HG02642 (cell line): ENCODE results near the gene ANKFN1.

Source experiments
- ATAC-seq: cut with Tn5 transposase; IDR thresholded peaks from one replicate; pipeline ENCODE4 v1.9.1; 2021; ENCODE audit warnings: mild to moderate bottlenecking; ENCODE audit not compliant: unreplicated experiment, poor library complexity

The ANKFN1 gene

DNA sequence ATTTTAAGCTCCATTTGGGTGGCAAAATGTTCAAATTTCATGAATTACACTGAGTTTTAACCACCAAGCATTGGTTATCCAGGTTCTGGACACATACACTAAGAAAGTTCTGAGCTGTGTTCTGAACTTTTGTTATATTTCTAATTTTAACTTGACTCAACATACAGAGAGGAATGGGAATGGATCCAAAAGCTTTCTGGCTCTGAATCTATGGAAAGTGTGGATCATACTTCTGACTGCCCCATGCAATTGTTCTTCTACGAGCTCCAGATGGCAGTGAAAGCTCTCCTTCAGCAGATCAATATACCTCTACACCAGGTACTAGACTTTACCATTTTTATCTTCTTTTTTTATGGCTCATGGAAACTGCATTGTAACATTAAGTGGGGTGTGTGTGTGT, 327.2 kb downstream of the ANKFN1 start:
- ATAC-seq: no peak

DNA sequence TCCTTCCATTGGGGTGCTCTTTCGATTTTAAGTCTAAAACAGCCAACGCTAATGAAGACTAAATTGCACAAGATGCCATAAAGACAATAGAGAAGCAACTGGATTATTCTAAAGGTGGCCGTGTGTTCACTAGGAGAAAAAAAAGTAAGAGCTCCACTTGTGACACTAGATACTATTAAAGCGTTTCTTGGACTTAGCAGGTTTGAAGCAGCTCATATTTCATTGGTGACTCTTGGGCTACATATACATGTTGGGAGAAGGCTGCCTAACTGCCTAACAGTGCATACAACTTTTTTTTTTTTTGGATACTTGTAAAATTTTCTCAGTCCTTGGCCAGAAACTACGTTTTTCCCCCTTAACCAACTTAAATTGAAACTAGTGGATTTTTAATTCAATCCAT, 328.4 kb downstream of the ANKFN1 start:
- no peak for ATAC-seq

DNA sequence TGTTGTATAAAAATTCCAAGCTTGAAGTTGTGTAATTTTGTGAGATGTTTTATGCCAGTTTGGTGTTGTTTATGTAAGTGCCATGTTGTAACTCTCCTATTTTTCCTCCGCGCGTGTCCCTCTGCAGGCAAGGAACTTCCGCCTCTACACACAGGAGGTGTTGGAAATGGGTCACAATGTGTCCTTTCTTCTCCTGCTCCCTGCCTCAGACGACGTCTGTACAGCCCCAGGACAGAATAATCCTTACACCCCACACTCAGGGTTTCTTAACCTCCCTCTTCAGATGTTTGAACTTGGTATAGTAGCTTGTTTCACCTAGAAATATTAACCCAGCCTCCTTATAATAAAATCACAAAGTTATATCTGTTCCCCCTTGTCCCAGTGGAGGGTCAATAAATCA, 329.0 kb downstream of the ANKFN1 start:
- no peak for ATAC-seq

DNA sequence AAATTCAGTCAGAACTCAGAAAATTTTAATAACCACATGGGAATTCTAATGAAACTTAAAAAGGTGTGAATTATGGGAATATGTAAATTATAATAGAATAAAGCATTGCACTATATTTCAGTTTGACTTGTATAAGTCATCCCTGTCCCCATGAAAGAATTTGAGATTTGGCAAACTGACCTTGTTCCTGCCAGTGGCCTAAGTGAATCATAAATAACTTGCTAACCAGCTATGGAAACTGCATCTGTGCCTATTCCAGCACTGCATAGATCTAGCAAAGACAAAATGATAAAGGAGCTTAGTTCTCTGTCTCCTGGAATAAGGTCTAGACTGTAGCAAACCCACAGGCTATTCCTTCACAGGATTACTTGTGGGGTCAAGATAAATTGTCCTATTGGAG, 333.5 kb downstream of the ANKFN1 start:
- ATAC-seq: no peak

DNA sequence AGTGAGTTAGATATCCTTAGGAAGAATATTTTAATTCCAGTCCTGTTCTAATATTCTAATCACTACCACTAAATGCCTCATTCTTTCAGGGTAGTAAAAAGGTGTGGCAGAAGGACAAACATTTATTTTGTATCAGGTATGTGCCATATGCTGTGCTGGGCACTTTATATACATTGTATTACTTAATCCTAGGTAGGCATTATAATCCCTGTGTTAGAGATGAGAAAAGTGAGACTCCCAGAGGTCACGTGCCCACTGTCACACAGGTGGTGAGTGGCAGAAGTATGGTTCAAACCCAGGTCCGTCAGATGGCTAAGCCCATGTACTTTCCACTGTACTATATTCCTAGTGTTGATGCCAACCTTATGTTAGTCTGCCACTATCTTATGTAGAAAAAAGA, 335.5 kb downstream of the ANKFN1 start:
- ATAC-seq: no peak

DNA sequence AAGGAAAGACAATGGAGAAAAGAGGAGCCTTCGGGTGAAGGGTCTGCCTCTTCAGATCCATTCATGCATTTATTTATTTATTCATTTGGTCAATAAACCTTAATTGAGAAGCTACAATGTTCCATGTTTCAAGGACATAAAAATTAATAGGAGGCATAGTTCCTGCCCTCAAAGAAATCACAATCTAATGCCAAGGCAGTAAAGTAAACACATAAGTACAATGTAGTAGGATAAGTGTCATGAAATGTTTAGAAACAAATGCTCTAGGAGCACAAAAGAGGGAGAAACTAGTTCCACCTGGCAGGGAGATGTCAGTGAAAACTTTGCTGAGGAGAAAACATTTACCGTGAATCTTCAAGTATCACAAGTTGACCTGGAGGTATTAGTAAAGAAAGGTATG, 336.7 kb downstream of the ANKFN1 start:
- ATAC-seq: no peak

DNA sequence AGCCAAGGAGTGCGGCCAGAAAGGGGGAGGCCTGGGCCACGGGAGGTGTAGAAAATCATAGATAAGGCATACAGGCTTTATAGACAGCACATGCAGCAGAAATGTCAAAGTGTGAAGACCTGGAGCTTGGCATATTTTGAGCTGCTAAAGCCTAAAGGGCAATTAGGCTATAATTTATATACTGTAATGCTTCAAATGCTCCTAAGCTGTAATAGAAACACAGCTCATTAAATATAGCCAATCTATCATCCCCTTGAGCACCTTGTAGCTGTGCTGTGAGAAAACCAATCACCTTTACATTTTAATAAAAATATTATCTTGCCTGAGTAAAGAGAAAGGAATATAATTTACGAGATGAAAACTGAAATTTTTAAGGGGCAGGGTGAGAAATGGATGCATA, 342.3 kb downstream of the ANKFN1 start:
- no peak for ATAC-seq

DNA sequence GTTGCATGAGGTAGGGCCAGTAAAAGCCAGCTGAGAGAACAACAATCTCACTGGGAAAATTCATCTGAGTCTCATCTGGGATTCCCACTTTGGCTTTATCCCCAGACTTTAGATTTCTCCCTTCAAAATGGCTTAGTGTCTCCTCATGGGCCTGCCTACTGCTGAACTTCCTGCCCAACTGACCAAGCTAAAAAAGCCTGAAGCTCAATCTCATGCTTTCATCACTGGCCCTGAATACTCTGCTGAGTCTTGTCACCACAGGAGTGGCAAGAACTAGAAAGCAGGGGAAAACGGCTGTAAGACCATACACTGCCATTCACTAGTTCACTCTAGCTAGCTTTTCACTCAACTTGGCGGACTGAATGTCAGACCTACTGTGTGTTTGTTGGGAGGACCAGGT, 343.9 kb downstream of the ANKFN1 start:
- ATAC-seq: no peak

DNA sequence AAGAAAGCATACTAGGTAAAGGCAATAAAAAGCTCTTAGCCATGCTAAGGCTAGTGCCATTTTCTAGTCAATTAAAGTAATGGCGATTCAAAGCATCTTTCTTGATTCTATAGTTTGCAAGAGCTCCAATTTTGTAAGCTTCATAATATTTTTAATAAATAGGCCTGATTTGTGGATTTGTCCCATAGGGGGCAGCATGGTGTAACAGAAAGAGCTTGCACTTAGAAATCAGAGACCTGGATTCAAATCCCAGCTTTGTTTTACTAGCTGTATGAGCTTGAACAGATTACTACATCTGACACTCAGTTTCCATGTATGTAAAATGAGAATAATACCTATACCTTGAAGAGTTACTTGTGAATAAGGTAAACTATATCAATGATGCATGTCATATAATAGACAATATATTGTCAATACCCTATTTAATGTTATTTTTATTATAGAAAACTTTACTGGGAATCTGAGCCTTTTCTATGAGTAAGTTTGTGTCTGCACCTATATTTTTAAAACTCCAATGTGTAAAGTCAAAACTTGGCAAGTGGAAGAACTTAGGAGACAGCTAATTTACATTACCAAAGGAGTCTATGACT, 346.6 kb downstream of the ANKFN1 start:
- no peak for ATAC-seq

DNA sequence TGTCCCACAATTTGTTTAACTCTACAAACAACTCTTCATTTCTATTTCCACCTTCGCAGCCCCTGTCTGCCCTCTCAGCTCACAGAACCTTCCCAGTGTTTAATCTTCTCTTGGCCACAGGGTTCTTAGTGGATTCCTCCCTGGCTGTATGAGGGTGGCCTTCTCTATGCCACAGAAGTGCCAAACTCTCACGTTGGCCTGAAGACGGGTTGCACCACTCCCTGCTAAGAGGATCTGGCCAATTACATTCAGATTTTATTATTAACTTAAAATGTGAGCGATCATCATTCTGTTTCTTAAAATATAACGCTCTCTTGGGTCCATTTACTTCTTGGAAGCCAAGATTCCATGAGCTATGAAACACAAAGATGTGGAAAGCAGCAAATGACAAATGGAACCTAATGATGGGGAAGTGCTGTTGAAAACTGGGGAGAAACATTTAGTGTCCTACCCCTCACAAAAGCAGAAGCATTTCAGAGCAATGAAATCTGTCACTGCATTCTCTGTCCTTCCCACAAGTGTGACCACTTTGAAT, 348.9 kb downstream of the ANKFN1 start:
- no peak for ATAC-seq

DNA sequence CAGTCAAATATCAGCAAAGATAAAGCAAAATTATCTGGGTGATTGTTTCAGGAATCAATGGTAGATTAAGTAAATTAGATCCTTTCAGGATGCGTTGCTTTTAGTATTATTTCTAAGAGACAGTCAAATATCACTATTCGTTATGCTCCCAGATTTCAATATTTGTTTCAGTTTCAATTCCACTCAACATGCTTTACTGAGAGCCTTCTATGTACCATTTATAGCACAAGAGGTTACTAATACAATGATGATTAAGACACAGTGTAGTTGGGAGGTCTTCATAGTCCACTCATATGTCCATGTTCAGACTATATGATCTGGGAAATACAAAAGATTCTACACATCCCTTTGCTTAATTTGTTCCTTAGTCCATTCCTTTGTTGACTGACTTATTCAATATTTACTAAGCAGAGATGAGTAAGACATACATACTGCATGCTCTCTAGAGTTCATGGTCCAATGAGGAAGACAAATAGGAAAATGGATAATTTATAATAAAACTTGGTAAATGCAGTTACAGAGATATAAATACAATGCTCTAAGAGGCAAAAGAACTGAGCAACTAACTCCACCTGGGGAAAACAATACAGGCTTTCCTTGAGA, 352.0 kb downstream of the ANKFN1 start:
- ATAC-seq: no peak

DNA sequence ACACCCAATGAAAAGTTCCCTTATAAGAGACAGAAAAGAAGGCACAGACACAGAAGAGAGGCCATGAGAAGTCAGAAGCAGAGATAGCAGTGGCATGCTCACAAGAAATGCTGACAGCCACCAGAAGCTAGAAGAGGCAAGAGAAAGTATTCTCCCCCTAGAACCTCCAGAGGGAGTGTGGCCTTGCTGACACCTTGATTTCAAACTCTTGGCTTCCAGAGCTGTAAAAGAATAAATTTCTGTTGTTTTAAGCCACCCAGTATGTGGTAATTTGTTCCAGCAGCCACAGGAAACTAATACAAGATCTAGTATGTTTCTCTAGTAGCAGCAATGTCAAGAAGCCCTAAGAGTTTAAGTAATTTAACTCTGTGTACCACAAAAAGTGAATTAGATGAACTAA, 353.1 kb downstream of the ANKFN1 start:
- ATAC-seq: no peak

DNA sequence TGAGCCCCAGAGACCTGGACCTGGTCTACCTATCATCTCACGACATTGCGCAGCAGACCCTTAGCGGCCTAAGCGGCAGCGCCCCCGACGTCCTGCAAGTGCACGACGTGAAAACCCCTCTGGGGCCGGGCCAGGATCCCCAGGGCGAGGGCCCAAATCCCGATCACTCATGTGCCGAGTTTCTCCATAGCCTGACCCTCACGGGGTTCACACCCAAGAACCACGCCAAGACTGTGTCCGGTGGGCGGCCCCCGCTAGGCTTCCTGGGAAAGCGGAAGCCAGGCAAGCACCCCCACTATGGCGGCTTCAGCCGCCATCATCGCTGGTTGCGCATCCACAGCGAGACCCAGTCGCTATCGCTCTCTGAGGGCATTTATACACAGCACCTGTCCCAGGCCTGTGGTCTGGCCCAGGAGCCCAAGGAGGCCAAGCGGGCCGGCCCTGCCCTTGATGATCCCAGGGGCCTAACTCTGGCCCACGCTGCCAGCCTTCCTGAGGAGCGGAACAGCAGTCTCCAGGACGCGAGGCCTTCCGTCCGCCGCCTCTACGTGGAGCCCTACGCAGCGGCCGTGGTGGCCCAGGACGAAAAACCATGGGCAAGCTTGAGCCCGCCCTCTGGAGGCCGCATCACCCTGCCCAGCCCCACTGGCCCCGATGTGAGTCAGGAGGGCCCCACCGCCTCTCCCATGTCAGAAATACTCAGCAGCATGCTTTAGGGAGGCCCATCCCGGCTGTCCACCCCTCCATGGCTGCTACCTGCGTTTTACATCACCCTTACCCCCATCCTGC, 357.5 kb downstream of the ANKFN1 start:
- no peak for ATAC-seq

DNA sequence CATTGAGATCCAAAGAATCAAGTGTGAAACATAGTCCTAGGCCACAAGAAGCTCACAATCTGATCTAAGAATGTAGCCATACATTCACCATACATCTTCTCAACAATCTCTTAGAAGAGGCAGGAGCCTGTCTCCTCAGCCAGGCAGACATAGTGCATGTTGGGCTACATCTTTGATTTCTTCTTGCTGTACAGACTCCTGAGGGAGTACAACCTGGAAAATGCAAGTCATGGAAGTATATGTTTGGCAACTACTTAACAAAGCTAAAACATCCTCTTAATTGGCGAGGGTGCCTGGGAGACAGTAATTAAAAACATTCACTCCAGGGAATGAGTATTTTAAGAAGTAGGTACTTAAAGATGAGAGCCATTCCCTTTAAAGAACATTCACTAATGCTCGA, 361.0 kb downstream of the ANKFN1 start:
- no peak for ATAC-seq

DNA sequence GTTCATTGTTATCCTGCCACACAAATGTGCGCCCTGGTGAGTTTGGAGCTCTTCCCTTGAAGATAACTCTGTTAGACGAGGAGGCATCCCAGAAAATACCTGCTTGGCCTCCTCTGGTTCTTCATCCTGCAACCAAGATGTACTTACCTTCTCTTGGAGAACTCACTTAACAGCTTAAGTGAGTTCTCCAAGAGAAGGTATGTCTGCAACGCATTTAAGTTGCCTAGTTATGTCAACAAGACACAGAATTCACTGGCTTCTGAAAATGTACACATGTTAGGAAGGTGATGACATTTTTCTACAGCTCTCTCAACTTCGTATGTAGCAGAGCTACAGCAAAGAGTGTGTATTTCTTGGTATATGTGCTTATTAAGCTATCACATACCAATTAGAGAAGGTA, 361.6 kb downstream of the ANKFN1 start:
- ATAC-seq: no peak

DNA sequence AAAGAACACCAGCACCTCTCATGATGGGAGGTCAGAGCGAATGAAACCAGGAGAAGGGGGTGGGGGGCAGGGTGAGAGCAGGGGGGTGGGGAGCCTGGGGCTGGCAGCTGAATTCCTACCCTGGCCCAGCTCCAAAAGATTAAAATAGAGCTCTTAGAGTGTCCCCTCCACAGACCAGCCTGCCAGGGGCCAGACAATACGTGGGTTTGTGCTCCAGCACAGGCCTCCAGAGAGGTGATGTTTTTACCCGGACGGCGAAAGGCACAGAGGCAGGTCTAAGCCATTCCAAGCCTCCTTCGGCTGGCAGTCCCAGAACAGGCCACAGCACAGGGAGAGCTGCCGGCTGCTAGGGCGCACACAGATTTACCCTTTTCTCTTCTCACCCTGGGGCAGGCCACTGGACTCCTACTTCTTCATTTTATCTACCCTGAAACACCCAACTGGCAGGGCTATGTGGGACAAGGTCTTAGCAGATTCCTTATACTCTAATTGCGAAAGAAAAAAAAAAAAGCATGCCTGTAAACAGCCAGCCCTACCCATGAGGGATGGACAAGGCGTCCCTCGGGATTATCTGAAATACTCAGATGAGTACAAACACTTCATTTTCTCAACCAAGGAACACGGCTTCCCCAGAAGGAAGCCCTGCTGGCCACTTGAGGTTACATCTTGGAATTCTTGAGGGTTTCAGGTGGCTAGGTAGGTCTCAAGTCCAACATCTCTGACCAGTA, 368.3 kb downstream of the ANKFN1 start:
- ATAC-seq: no peak

DNA sequence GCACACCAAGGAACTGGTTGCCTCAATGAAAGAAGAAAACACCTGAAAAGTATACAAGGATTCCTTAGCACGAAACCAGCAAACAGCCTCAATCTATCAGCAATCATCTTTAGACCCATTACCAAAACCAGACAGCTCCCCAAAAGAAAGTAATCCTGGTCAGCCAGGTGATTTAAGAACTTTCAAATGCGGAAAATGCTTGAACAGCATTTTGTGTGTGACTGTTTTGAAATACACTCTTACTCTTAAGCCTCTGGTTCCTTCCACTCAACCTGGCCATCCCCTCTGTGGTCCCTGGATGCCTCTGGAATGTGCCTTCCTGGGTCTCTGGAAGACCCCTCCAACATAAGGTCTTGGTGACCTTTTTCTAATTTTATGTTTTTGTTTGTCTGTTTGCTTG, 369.8 kb downstream of the ANKFN1 start:
- no peak for ATAC-seq

DNA sequence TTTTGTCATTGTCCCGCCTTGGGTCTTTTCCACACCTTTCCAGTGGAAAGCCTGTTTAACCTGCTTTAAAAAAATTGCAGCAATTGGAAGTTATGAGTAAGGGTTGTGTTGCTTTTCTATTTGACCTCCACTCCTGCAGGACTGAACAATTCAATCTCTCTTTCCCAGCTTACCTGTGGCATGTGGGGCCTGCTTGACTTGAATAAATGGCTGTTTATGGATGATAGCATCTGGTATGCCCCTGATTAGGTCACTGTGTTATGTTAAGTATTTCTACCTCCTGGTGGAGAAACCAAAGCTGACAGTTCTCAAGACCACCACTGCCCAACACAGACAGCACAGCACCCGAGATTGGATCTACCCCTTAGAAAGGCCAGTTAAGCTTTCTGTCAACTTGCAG, 375.4 kb downstream of the ANKFN1 start:
- no peak for ATAC-seq

DNA sequence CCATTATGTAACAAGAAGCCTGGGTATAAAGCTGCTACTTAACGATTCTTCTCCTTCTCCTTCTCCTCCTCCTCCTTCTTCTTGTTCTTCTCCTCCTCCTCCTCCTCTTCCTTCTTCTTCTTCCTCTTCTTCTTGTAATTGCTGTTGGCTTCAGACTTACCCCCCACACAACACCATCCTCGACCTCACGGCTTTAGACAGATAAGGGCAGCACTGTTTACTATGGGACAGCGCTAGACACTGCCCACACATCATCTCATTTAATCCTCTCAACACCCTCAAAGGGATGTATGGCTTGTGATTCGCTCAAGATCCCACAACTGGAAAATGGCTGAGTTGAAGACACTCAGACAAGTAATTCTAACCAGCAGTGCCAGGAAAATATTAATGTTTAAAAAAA, 379.7 kb downstream of the ANKFN1 start:
- ATAC-seq: no peak

DNA sequence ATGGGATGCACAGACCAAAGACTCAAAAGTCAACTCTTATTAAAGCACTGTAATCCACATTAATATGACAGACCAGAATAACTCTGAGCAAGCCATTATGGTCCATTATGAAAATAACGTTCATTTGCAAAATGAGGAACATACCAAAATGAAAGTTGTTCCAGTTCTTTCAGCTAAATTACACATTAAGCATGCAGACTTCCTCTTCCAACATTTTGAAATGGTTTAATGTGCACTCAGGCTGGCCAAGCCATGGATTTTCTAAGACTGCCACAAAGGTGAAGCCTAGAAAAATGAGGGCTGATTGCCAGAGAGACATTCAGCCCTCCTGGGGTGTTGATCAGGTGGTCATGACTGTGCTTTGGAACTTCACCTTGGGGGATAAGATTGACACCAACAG, 383.5 kb downstream of the ANKFN1 start:
- no peak for ATAC-seq

DNA sequence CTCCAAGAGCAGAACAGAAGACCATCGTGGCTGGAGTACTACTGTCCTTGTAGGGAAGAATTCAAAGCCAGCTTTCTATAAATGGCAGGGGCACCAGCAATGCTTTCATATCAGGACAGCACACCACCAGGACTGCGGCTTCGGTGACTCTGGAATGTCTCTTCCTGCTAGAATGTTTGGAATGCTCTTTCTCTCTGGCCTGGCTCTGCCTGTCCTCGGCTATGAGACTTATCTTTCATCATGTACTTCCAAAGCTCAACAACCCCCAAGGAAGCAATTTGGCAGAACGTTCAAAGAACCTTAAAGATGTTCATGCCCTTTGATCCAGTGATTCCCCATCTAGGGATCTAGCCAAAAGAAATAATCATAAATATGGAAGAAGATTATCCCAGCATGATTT, 387.6 kb downstream of the ANKFN1 start:
- no peak for ATAC-seq
